WTC11 (cell line): ENCODE data around the gene EPC1.

ENCODE experiments used
- ATF3 ChIP-seq: sonication (generic); formaldehyde crosslinking; conservative IDR thresholded peaks from 2 replicates; pipeline ENCODE4 v1.8.1; 2022; ENCODE audit warnings: mild to moderate bottlenecking, missing genetic modification reagents
- CBFB ChIP-seq: sonication (generic); formaldehyde crosslinking; IDR thresholded peaks from 2 replicates; pipeline ENCODE4 v1.8.1; 2022; ENCODE audit warnings: mild to moderate bottlenecking, low read depth, missing genetic modification reagents
- CREB1 ChIP-seq: sonication (generic); formaldehyde crosslinking; IDR thresholded peaks from 2 replicates; pipeline ENCODE4 v1.8.0; 2023; ENCODE audit warnings: mild to moderate bottlenecking, missing genetic modification reagents
- EMX1 ChIP-seq: fragments of 250-450 bp; sonication (Bioruptor Pico); IDR thresholded peaks from 2 replicates; pipeline ENCODE4 v1.8.0; 2021; ENCODE audit warnings: mild to moderate bottlenecking
- IRF1 ChIP-seq: sonication (generic); formaldehyde crosslinking; IDR thresholded peaks from 2 replicates; pipeline ENCODE4 v1.8.0; 2023; ENCODE audit warnings: missing genetic modification reagents
- MAX ChIP-seq: sonication (generic); formaldehyde crosslinking; IDR thresholded peaks from 2 replicates; pipeline ENCODE4 v1.8.0; 2022; ENCODE audit warnings: mild to moderate bottlenecking, missing genetic modification reagents
- MYBL2 ChIP-seq: sonication (generic); formaldehyde crosslinking; IDR thresholded peaks from 2 replicates; pipeline ENCODE4 v1.8.1; 2023; ENCODE audit warnings: mild to moderate bottlenecking, moderate library complexity, missing genetic modification reagents
- PREB ChIP-seq: sonication (generic); formaldehyde crosslinking; IDR thresholded peaks from 2 replicates; pipeline ENCODE4 v1.8.1; 2022; ENCODE audit warnings: mild to moderate bottlenecking, missing genetic modification reagents, moderate library complexity, borderline replicate concordance
- SP1 ChIP-seq: sonication (generic); formaldehyde crosslinking; conservative IDR thresholded peaks from 2 replicates; pipeline ENCODE4 v1.8.1; 2022; ENCODE audit warnings: missing genetic modification reagents
- TEAD4 ChIP-seq: sonication (generic); formaldehyde crosslinking; IDR thresholded peaks from 2 replicates; pipeline ENCODE4 v1.8.0; 2022; ENCODE audit warnings: mild to moderate bottlenecking, missing genetic modification reagents
- ZNF423 ChIP-seq: fragments of 250-450 bp; sonication (Bioruptor Pico); IDR thresholded peaks from 2 replicates; pipeline ENCODE4 v2.1.2; 2022; ENCODE audit warnings: mild to moderate bottlenecking, moderate library complexity
- ZNF532 ChIP-seq: fragments of 250-450 bp; sonication (Bioruptor Pico); IDR thresholded peaks from 2 replicates; pipeline ENCODE4 v1.9.0; 2021; ENCODE audit warnings: mild to moderate bottlenecking, borderline replicate concordance
- TF ChIP-seq, protein P1 (sequence below): fragments of 200-600 bp; IDR thresholded peaks from 2 replicates; pipeline ENCODE4 v1.8.0; 2022; ENCODE audit warnings: antibody characterized with exemption
- TF ChIP-seq, protein P2 (sequence below): sonication (generic); formaldehyde crosslinking; IDR thresholded peaks from 2 replicates; pipeline ENCODE4 v1.8.1; 2023; ENCODE audit warnings: mild to moderate bottlenecking, missing genetic modification reagents, moderate library complexity

DNA sequence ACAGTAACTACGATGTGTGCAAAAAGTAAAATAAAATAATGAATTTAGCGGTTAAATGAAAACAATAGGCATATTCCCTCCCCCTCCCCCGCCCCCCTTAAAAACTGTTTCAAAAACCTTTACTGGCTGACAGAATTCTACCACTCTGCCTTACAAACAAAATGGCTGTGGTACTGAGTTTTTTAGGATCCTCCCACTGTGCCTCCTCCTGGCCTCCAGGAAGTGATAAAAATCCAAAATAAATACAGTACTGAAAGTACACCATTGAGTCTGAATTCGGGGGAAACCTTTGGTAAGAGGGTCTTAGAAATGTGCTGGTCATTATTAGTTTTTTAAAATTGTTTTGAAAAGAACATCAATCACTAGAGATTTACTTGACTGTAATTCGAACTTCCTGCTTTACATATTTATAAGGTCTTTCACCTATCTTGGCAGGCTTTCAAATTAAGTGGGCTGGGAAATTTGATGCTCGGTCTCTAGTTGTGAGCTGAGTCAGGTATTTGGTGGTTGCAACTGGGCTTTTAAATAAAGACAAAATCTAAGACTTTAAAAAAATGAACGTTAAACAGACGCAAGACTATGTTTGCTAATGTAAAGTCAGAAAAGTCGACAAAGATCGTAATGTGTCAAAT is 32.5 kb upstream of the EPC1 start:
- TF ChIP-seq, protein P1, sequence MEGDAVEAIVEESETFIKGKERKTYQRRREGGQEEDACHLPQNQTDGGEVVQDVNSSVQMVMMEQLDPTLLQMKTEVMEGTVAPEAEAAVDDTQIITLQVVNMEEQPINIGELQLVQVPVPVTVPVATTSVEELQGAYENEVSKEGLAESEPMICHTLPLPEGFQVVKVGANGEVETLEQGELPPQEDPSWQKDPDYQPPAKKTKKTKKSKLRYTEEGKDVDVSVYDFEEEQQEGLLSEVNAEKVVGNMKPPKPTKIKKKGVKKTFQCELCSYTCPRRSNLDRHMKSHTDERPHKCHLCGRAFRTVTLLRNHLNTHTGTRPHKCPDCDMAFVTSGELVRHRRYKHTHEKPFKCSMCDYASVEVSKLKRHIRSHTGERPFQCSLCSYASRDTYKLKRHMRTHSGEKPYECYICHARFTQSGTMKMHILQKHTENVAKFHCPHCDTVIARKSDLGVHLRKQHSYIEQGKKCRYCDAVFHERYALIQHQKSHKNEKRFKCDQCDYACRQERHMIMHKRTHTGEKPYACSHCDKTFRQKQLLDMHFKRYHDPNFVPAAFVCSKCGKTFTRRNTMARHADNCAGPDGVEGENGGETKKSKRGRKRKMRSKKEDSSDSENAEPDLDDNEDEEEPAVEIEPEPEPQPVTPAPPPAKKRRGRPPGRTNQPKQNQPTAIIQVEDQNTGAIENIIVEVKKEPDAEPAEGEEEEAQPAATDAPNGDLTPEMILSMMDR, result no peak
- TF ChIP-seq, protein P2, sequence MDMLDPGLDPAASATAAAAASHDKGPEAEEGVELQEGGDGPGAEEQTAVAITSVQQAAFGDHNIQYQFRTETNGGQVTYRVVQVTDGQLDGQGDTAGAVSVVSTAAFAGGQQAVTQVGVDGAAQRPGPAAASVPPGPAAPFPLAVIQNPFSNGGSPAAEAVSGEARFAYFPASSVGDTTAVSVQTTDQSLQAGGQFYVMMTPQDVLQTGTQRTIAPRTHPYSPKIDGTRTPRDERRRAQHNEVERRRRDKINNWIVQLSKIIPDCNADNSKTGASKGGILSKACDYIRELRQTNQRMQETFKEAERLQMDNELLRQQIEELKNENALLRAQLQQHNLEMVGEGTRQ (CRISPR knock-in tag), result no peak
- no peak for TF ChIP-seq EMX1 (CRISPR knock-in tag)
- no peak for TF ChIP-seq SP1 (CRISPR knock-in tag)
- TF ChIP-seq MYBL2 (CRISPR knock-in tag), result no peak
- no peak for TF ChIP-seq PREB (CRISPR knock-in tag)
- no peak for TF ChIP-seq IRF1 (CRISPR knock-in tag)
- no peak for TF ChIP-seq CREB1 (CRISPR knock-in tag)
- no peak for TF ChIP-seq MAX (CRISPR knock-in tag)
- no peak for TF ChIP-seq ATF3
- no peak for TF ChIP-seq ZNF423 (CRISPR knock-in tag)
- no peak for TF ChIP-seq ZNF532 (CRISPR knock-in tag)
- TF ChIP-seq CBFB (CRISPR knock-in tag), result no peak
- no peak for TF ChIP-seq TEAD4
